Keratinocyte (primary cell): ENCODE measurements around the gene GPC3. TPM values are rescaled to one million over a fixed set of nuclear protein-coding genes. Genes with fewer than 3 reads are reported as not detected.

ENCODE experiments used
- DNase-seq: peaks from one replicate; pipeline ENCODE4 v3.0.0-alpha.2; 2011; ENCODE audit warnings: low read depth, missing footprints, low spot score
- FAIRE-seq: peaks from 2 replicates; lab custom pipeline; 2011; peaks lifted over from hg19 to GRCh38; lab: Jason Lieb, UNC
- H2AFZ ChIP-seq: 2 replicates; pipeline ENCODE4 v1.6.0; 2012; ENCODE audit warnings: low read length, control low read depth, inconsistent platforms; ENCODE audit not compliant: control insufficient read depth
- H3K27ac ChIP-seq: 2 replicates; pipeline ENCODE4 v1.5.1; 2011; ENCODE audit warnings: low read length; ENCODE audit not compliant: control insufficient read depth, insufficient read depth
- H3K27me3 ChIP-seq: 3 replicates; pipeline ENCODE4 v1.6.0; 2011; ENCODE audit warnings: low read length; ENCODE audit not compliant: control insufficient read depth, insufficient read depth; ENCODE audit errors: extremely low read depth
- H3K36me3 ChIP-seq, 2 experiments: 2 replicates in 1 of 2; 3 replicates in 1 of 2; pipeline ENCODE4 v1.5.1; 2011; ENCODE audit warnings: low read length in 2 of 2, mild to moderate bottlenecking in 1 of 2; ENCODE audit not compliant: control insufficient read depth in 2 of 2, insufficient read depth in 2 of 2; ENCODE audit errors: extremely low read depth in 1 of 2
- H3K4me1 ChIP-seq: 3 replicates; pipeline ENCODE4 v1.5.1; 2011; ENCODE audit warnings: low read length; ENCODE audit not compliant: control insufficient read depth, insufficient read depth; ENCODE audit errors: extremely low read depth
- H3K4me2 ChIP-seq: 3 replicates; pipeline ENCODE4 v1.6.0; 2011; ENCODE audit warnings: low read depth, low read length; ENCODE audit not compliant: control insufficient read depth, insufficient read depth; ENCODE audit errors: extremely low read depth
- H3K4me3 ChIP-seq, 3 experiments: fragments of 200-600 bp in 1 of 3; sonication (generic) in 1 of 3; 2 replicates in 2 of 3; 3 replicates in 1 of 3; pipeline ENCODE4 v1.5.1; 2011 to 2016; ENCODE audit warnings: low read length in 3 of 3, mild to moderate bottlenecking in 3 of 3, control low read depth in 2 of 3, inconsistent platforms in 1 of 3, low read depth in 1 of 3, mixed read lengths in 1 of 3, mixed run types in 1 of 3, moderate library complexity in 1 of 3; ENCODE audit not compliant: control insufficient read depth in 2 of 3, insufficient read depth in 2 of 3; ENCODE audit errors: extremely low read depth in 1 of 3
- H3K79me2 ChIP-seq: 2 replicates; pipeline ENCODE4 v1.6.0; 2012; ENCODE audit warnings: low read length; ENCODE audit not compliant: control insufficient read depth, insufficient read depth
- H3K9ac ChIP-seq: 3 replicates; pipeline ENCODE4 v1.6.0; 2011; ENCODE audit warnings: low read length; ENCODE audit not compliant: control insufficient read depth, insufficient read depth; ENCODE audit errors: extremely low read depth
- H3K9me1 ChIP-seq: 3 replicates; pipeline ENCODE4 v1.6.0; 2011; ENCODE audit warnings: low read length; ENCODE audit not compliant: control insufficient read depth, insufficient read depth; ENCODE audit errors: extremely low read depth
- H3K9me3 ChIP-seq: 2 replicates; pipeline ENCODE4 v1.5.1; 2012; ENCODE audit warnings: low read depth, low read length; ENCODE audit not compliant: control insufficient read depth
- H4K20me1 ChIP-seq: 3 replicates; pipeline ENCODE4 v1.6.0; 2011; ENCODE audit warnings: low read length; ENCODE audit not compliant: control insufficient read depth, insufficient read depth; ENCODE audit errors: extremely low read depth
- EZH2 ChIP-seq: IDR thresholded peaks from one replicate; pipeline ENCODE4 v1.6.1; 2012; ENCODE audit warnings: inconsistent platforms, mild to moderate bottlenecking, low read length, moderate library complexity
- dilution Hi-C: fragments of 300-500 bp; cut with MboI; formaldehyde crosslinking; loops from one replicate; pipeline ENCODE4 v1.7.0; 2020; ENCODE audit warnings: low sequenced_read_pairs; ENCODE audit not compliant: extremely low pct_ligation_motif_present
- polyA plus RNA-seq, 5 experiments: library from polyadenylated mRNA; depleted of rRNA in 3 of 5; stranded (reverse) in 3 of 5; stranded (forward) in 1 of 5; unstranded in 1 of 5; fragments of >200 nt; gene quantifications; 1 replicate in 1 of 5; 2 replicates in 3 of 5; 3 replicates in 1 of 5; pipeline versions ENCODE4 v1.2.1 to v1.2.3, GENCODE V29; 2011 to 2012; ENCODE audit warnings: missing spikeins in 2 of 5, low read depth in 1 of 5, low replicate concordance in 1 of 5
- TF ChIP-seq, protein P1 (sequence below), 3 experiments: IDR thresholded peaks in 1 of 3; conservative IDR thresholded peaks in 1 of 3; optimal IDR thresholded peaks in 1 of 3; 2 replicates in 2 of 3; 3 replicates in 1 of 3; pipeline versions ENCODE3 to v1.5.1; 2011; ENCODE audit warnings: low read length in 3 of 3, mild to moderate bottlenecking in 3 of 3, moderate library complexity in 2 of 3, control low read depth in 1 of 3, inconsistent platforms in 1 of 3; ENCODE audit not compliant: insufficient read depth in 2 of 3; ENCODE audit errors: extremely low read depth in 1 of 3

Gene GPC3
- polyA plus RNA-seq, 1 donor (not counting 4 experiments of a cell fraction or from before 2014, with no cell fraction given) = 0.03 TPM

DNA sequence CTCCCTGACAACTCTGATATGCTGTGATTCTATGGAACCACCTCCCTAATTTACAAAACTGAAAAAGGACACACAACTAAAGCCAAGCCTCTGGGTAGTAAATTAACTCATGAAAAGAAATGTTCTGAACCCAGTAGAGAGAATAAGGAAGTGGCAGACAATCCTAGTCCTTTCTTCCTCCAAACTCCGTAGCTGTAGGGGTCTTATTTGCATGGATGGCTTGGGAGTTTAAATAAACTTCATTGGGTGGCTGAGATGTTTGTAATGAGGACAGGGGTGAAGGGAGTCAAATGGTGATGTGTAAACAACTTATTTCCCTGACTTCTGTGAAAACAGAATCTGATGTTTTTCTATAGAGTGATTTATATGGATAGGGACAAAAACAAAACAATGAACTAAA is 59.3 kb downstream of the GPC3 start:
- dilution Hi-C loops = no loop called here
- no peaks in the 10 kb centered on the region for H4K20me1 ChIP-seq

DNA sequence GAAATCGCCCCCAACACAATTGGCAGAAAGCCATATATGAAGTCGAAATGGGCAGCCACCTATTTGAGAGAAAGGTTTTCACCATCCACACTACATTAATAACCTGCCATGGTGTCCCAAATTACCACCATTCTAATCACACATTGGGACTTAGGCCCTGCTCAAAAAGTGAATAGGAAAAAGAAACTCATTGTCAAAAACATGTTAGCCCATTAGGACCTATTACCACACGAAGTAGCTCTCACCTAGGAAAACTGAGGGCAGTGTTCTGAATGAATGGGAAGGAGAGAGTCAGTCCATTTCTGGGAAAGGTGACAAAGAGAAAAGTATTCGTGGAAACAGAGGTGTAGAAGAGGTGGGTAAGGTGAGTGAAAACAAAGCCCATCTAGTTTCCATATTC is 60.8 kb downstream of the GPC3 start:
- Histone ChIP-seq H3K9me1 (no peaks in the 10 kb centered on the region), H3K9ac (no peak overlapping the region), H3K4me1 (no peaks in the 10 kb centered on the region), H3K27ac (no peak overlapping the region), H3K36me3 (no peaks in the 10 kb centered on the region), H3K9me3 (no peaks in the 10 kb centered on the region), H3K79me2 (no peaks in the 10 kb centered on the region), H3K4me2 (no peak overlapping the region), H2AFZ (no peak overlapping the region), H4K20me1 (no peaks in the 10 kb centered on the region), H3K27me3 (no peaks in the 10 kb centered on the region), H3K4me3 (no peak overlapping the region)
- DNase-seq (no peak), FAIRE-seq (no peak)
- TF ChIP-seq EZH2 = no peak
- TF ChIP-seq, protein P1, sequence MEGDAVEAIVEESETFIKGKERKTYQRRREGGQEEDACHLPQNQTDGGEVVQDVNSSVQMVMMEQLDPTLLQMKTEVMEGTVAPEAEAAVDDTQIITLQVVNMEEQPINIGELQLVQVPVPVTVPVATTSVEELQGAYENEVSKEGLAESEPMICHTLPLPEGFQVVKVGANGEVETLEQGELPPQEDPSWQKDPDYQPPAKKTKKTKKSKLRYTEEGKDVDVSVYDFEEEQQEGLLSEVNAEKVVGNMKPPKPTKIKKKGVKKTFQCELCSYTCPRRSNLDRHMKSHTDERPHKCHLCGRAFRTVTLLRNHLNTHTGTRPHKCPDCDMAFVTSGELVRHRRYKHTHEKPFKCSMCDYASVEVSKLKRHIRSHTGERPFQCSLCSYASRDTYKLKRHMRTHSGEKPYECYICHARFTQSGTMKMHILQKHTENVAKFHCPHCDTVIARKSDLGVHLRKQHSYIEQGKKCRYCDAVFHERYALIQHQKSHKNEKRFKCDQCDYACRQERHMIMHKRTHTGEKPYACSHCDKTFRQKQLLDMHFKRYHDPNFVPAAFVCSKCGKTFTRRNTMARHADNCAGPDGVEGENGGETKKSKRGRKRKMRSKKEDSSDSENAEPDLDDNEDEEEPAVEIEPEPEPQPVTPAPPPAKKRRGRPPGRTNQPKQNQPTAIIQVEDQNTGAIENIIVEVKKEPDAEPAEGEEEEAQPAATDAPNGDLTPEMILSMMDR (optimal IDR thresholded peaks at IDR 0.05 in 1 of 3, IDR thresholded peaks at IDR 0.05 in 1 of 3, conservative IDR thresholded peaks at IDR 0.05 in 1 of 3; ENCODE audit: extremely low read depth in 1 of 3, insufficient read depth in 2 of 3, low read length in 3 of 3) = no peak
- dilution Hi-C loops = no loop called here

More for the DNA sequence above, 59.3 kb downstream of the GPC3 start:
- no peaks in the 10 kb centered on the region for H3K36me3 ChIP-seq
- no peak overlapping the region for H2AFZ ChIP-seq
- no peaks in the 10 kb centered on the region for H3K79me2 ChIP-seq
- H3K27ac ChIP-seq = no peak overlapping the region
- TF ChIP-seq, protein P1 (optimal IDR thresholded peaks at IDR 0.05 in 1 of 3, IDR thresholded peaks at IDR 0.05 in 1 of 3, conservative IDR thresholded peaks at IDR 0.05 in 1 of 3; ENCODE audit: extremely low read depth in 1 of 3, insufficient read depth in 2 of 3, low read length in 3 of 3) = no peak
- no peak for TF ChIP-seq EZH2
- no peak for DNase-seq
- H3K4me1 ChIP-seq = no peaks in the 10 kb centered on the region
- no peak overlapping the region for H3K4me3 ChIP-seq
- no peaks in the 10 kb centered on the region for H3K9me3 ChIP-seq
- H3K9me1 ChIP-seq = no peaks in the 10 kb centered on the region
- no peak for FAIRE-seq
- no peaks in the 10 kb centered on the region for H3K27me3 ChIP-seq
- no peak overlapping the region for H3K9ac ChIP-seq
- no peak overlapping the region for H3K4me2 ChIP-seq
